ENCODE measurements around the gene CYP4B1. TPM values are rescaled to one million over a fixed set of nuclear protein-coding genes. Genes with fewer than 3 reads are reported as not detected.

Gene CYP4B1
- polyA plus RNA-seq, 4 donors, result 0.81 to 28.9 (median 1.4) TPM

- Histone ChIP-seq H3K9me3 (ENCODE audit: control insufficient read depth in 2 of 2, insufficient read depth in 1 of 2, low read depth in 1 of 2, low read length in 1 of 2) (no peaks in the 10 kb centered on the region), H3K27ac (ENCODE audit: low read depth in 1 of 3, low read length in 2 of 3) (peak overlapping the region in 2 of 3 donors; percentile 43 to 86), H3K36me3 (ENCODE audit: control insufficient read depth in 3 of 3, insufficient read depth in 2 of 3, low read depth in 1 of 3, low read length in 3 of 3) (no peaks in the 10 kb centered on the region), H3K4me1 (ENCODE audit: control insufficient read depth in 3 of 3, insufficient read depth in 2 of 3, low read depth in 1 of 3, low read length in 2 of 3) (peaks cover 0 to 22% (median 5%) of the 10 kb centered on the region in 3 donors), H3K27me3 (ENCODE audit: control insufficient read depth in 3 of 3, insufficient read depth in 3 of 3, low read length in 3 of 3) (no peaks in the 10 kb centered on the region), H3K4me3 (ENCODE audit: low read depth in 1 of 3, low read length in 3 of 3) (no peak overlapping the region)
- FAIRE-seq, result no peak
- 69 to 76% (median 76%) methylated on average over 7 of the region's 7 CpGs for WGBS, 3 donors
- no peak for DNase-seq
These were observed 8.5 kb downstream of the CYP4B1 start for GRCh38 chr1:46807046-46807972.

GRCh38 chr1:46809071-46809470 is 10.2 kb downstream of the CYP4B1 start:
- H3K27me3 ChIP-seq (ENCODE audit: control insufficient read depth in 3 of 3, insufficient read depth in 3 of 3, low read length in 3 of 3), result no peaks in the 10 kb centered on the region
- H3K9me3 ChIP-seq (ENCODE audit: control insufficient read depth in 2 of 2, insufficient read depth in 1 of 2, low read depth in 1 of 2, low read length in 1 of 2), result no peaks in the 10 kb centered on the region
- peaks cover 0 to 22% (median 5%) of the 10 kb centered on the region in 3 donors for H3K4me1 ChIP-seq (ENCODE audit: control insufficient read depth in 3 of 3, insufficient read depth in 2 of 3, low read depth in 1 of 3, low read length in 2 of 3)
- no peak overlapping the region for H3K4me3 ChIP-seq (ENCODE audit: low read depth in 1 of 3, low read length in 3 of 3)
- WGBS, 3 donors, result 90 to 98% (median 97%) methylated on average over 1 of the region's 1 CpG
- FAIRE-seq (no peak), DNase-seq (no peak)
- H3K36me3 ChIP-seq (ENCODE audit: control insufficient read depth in 3 of 3, insufficient read depth in 2 of 3, low read depth in 1 of 3, low read length in 3 of 3), result no peaks in the 10 kb centered on the region
- no peak overlapping the region for H3K27ac ChIP-seq (ENCODE audit: low read depth in 1 of 3, low read length in 2 of 3)

- Histone ChIP-seq H3K9me3 (ENCODE audit: control insufficient read depth in 2 of 2, insufficient read depth in 1 of 2, low read depth in 1 of 2, low read length in 1 of 2) (no peaks in the 10 kb centered on the region), H3K4me1 (ENCODE audit: control insufficient read depth in 3 of 3, insufficient read depth in 2 of 3, low read depth in 1 of 3, low read length in 2 of 3) (peaks cover 0 to 22% (median 5%) of the 10 kb centered on the region in 3 donors), H3K27ac (ENCODE audit: low read depth in 1 of 3, low read length in 2 of 3) (no peak overlapping the region), H3K36me3 (ENCODE audit: control insufficient read depth in 3 of 3, insufficient read depth in 2 of 3, low read depth in 1 of 3, low read length in 3 of 3) (no peaks in the 10 kb centered on the region), H3K27me3 (ENCODE audit: control insufficient read depth in 3 of 3, insufficient read depth in 3 of 3, low read length in 3 of 3) (no peaks in the 10 kb centered on the region), H3K4me3 (ENCODE audit: low read depth in 1 of 3, low read length in 3 of 3) (no peak overlapping the region)
- 83 to 94% (median 94%) methylated on average over 3 of the region's 3 CpGs for WGBS, 3 donors
- no peak for DNase-seq
- FAIRE-seq, result no peak
These were observed 11.1 kb downstream of the CYP4B1 start for GRCh38 chr1:46809904-46810303.

GRCh38 chr1:46810596-46810995 is 11.8 kb downstream of the CYP4B1 start:
- no peaks in the 10 kb centered on the region for H3K9me3 ChIP-seq (ENCODE audit: control insufficient read depth in 2 of 2, insufficient read depth in 1 of 2, low read depth in 1 of 2, low read length in 1 of 2)

GRCh38 chr1:46811053-46811452 is 12.2 kb downstream of the CYP4B1 start:
- Histone ChIP-seq H3K27me3 (ENCODE audit: control insufficient read depth in 3 of 3, insufficient read depth in 3 of 3, low read length in 3 of 3) (no peaks in the 10 kb centered on the region), H3K4me1 (ENCODE audit: control insufficient read depth in 3 of 3, insufficient read depth in 2 of 3, low read depth in 1 of 3, low read length in 2 of 3) (peaks cover 0 to 17% (median 2%) of the 10 kb centered on the region in 3 donors), H3K27ac (ENCODE audit: low read depth in 1 of 3, low read length in 2 of 3) (no peak overlapping the region), H3K36me3 (ENCODE audit: control insufficient read depth in 3 of 3, insufficient read depth in 2 of 3, low read depth in 1 of 3, low read length in 3 of 3) (no peaks in the 10 kb centered on the region), H3K9me3 (ENCODE audit: control insufficient read depth in 2 of 2, insufficient read depth in 1 of 2, low read depth in 1 of 2, low read length in 1 of 2) (no peaks in the 10 kb centered on the region), H3K4me3 (ENCODE audit: low read depth in 1 of 3, low read length in 3 of 3) (no peak overlapping the region)
- FAIRE-seq, result no peak
- 79 to 84% (median 82%) methylated on average over 5 of the region's 5 CpGs for WGBS, 3 donors
- no peak for DNase-seq

More at GRCh38 chr1:46810596-46810995, 11.8 kb downstream of the CYP4B1 start:
- H3K27ac ChIP-seq (ENCODE audit: low read depth in 1 of 3, low read length in 2 of 3), result no peak overlapping the region
- no peak overlapping the region for H3K4me3 ChIP-seq (ENCODE audit: low read depth in 1 of 3, low read length in 3 of 3)
- H3K27me3 ChIP-seq (ENCODE audit: control insufficient read depth in 3 of 3, insufficient read depth in 3 of 3, low read length in 3 of 3), result no peaks in the 10 kb centered on the region
- no peaks in the 10 kb centered on the region for H3K36me3 ChIP-seq (ENCODE audit: control insufficient read depth in 3 of 3, insufficient read depth in 2 of 3, low read depth in 1 of 3, low read length in 3 of 3)
- WGBS, 3 donors, result 71 to 82% (median 82%) methylated on average over 5 of the region's 5 CpGs
- H3K4me1 ChIP-seq (ENCODE audit: control insufficient read depth in 3 of 3, insufficient read depth in 2 of 3, low read depth in 1 of 3, low read length in 2 of 3), result peaks cover 0 to 21% (median 5%) of the 10 kb centered on the region in 3 donors
- DNase-seq (no peak), FAIRE-seq (no peak)

- no peak overlapping the region for H3K4me3 ChIP-seq (ENCODE audit: low read depth in 1 of 3, low read length in 3 of 3)
- DNase-seq (no peak), FAIRE-seq (no peak)
- no peaks in the 10 kb centered on the region for H3K9me3 ChIP-seq (ENCODE audit: control insufficient read depth in 2 of 2, insufficient read depth in 1 of 2, low read depth in 1 of 2, low read length in 1 of 2)
- H3K27me3 ChIP-seq (ENCODE audit: control insufficient read depth in 3 of 3, insufficient read depth in 3 of 3, low read length in 3 of 3), result no peaks in the 10 kb centered on the region
- WGBS, 3 donors, result 79 to 93% (median 87%) methylated on average over 11 of the region's 11 CpGs
- H3K36me3 ChIP-seq (ENCODE audit: control insufficient read depth in 3 of 3, insufficient read depth in 2 of 3, low read depth in 1 of 3, low read length in 3 of 3), result no peaks in the 10 kb centered on the region
- no peak overlapping the region for H3K27ac ChIP-seq (ENCODE audit: low read depth in 1 of 3, low read length in 2 of 3)
- H3K4me1 ChIP-seq (ENCODE audit: control insufficient read depth in 3 of 3, insufficient read depth in 2 of 3, low read depth in 1 of 3, low read length in 2 of 3), result peaks cover 0 to 5% (median 0%) of the 10 kb centered on the region in 3 donors
These were observed 13.5 kb downstream of the CYP4B1 start for GRCh38 chr1:46812065-46812963.

- DNase-seq, result no peak
- H3K36me3 ChIP-seq (ENCODE audit: control insufficient read depth in 3 of 3, insufficient read depth in 2 of 3, low read depth in 1 of 3, low read length in 3 of 3), result no peaks in the 10 kb centered on the region
- no peaks in the 10 kb centered on the region for H3K9me3 ChIP-seq (ENCODE audit: control insufficient read depth in 2 of 2, insufficient read depth in 1 of 2, low read depth in 1 of 2, low read length in 1 of 2)
- H3K4me3 ChIP-seq (ENCODE audit: low read depth in 1 of 3, low read length in 3 of 3), result no peak overlapping the region
- H3K27me3 ChIP-seq (ENCODE audit: control insufficient read depth in 3 of 3, insufficient read depth in 3 of 3, low read length in 3 of 3), result no peaks in the 10 kb centered on the region
- H3K27ac ChIP-seq (ENCODE audit: low read depth in 1 of 3, low read length in 2 of 3), result no peak overlapping the region
- no peaks in the 10 kb centered on the region for H3K4me1 ChIP-seq (ENCODE audit: control insufficient read depth in 3 of 3, insufficient read depth in 2 of 3, low read depth in 1 of 3, low read length in 2 of 3)
- no peak for FAIRE-seq
- 86 to 90% (median 87%) methylated on average over 11 of the region's 11 CpGs for WGBS, 3 donors
These were observed 14.4 kb downstream of the CYP4B1 start for GRCh38 chr1:46812996-46813857.

All from small intestine (tissue), 7 donors.